ENCODE measurements around the gene TM9SF1.

GRCh38 chr14:24194186-24194872 is 912 bp downstream of the TM9SF1 start:
- TF ChIP-seq CTCF (IDR thresholded peaks at IDR 0.05), result no peak
- no peak for TF ChIP-seq POLR2AphosphoS5 (IDR thresholded peaks at IDR 0.05; ENCODE audit: low read depth, low read length)
- TF ChIP-seq SIN3A (IDR thresholded peaks at IDR 0.05; ENCODE audit: borderline replicate concordance, insufficient read depth, low read depth, low read length), result no peak
- TF ChIP-seq REST (IDR thresholded peaks at IDR 0.05; ENCODE audit: insufficient read depth in 1 of 2, low read depth in 2 of 2, low read length in 1 of 2), result no peak
- TF ChIP-seq TCF7L2 (IDR thresholded peaks at IDR 0.05; ENCODE audit: low read depth, low read length), result no peak

Measured in Panc1 (cell line).